Neural progenitor cell (in vitro differentiated cells): ENCODE measurements around the gene ALOX12B. TPM values are rescaled to one million over a fixed set of nuclear protein-coding genes. Genes with fewer than 3 reads are reported as not detected.

Experiments
- DNase-seq: peaks from one replicate; pipeline ENCODE4 v3.0.0-alpha.2; 2016; ENCODE audit warnings: low spot score
- H2AFZ ChIP-seq: fragments of 200-600 bp; sonication (generic); replicated peaks from 2 replicates; pipeline ENCODE4 v1.6.1; 2016; ENCODE audit warnings: antibody characterized with exemption
- H3F3A ChIP-seq: fragments of 200-600 bp; sonication (generic); 2 replicates; pipeline ENCODE4 v1.6.1; 2016; ENCODE audit warnings: antibody characterized with exemption, low read depth
- H3K27ac ChIP-seq: fragments of 200-600 bp; sonication (generic); 2 replicates; pipeline ENCODE4 v1.5.1; 2016; ENCODE audit warnings: mild to moderate bottlenecking
- H3K27me3 ChIP-seq: fragments of 200-600 bp; sonication (generic); 2 replicates; pipeline ENCODE4 v1.6.1; 2016; ENCODE audit warnings: mild to moderate bottlenecking, moderate library complexity
- H3K36me3 ChIP-seq: fragments of 200-600 bp; sonication (generic); 2 replicates; pipeline ENCODE4 v1.5.1; 2016
- H3K4me1 ChIP-seq: fragments of 200-600 bp; sonication (generic); 2 replicates; pipeline ENCODE4 v1.6.1; 2016; ENCODE audit warnings: mixed run types
- H3K4me2 ChIP-seq: fragments of 200-600 bp; sonication (generic); 2 replicates; pipeline ENCODE4 v1.6.1; 2016
- H3K4me3 ChIP-seq: fragments of 200-600 bp; sonication (generic); 2 replicates; pipeline ENCODE4 v1.5.1; 2016
- H3K79me2 ChIP-seq: fragments of 200-600 bp; sonication (generic); 2 replicates; pipeline ENCODE4 v1.6.1; 2016; ENCODE audit warnings: low read depth
- H3K9ac ChIP-seq: fragments of 200-600 bp; sonication (generic); 2 replicates; pipeline ENCODE4 v1.6.1; 2016
- H3K9me3 ChIP-seq: fragments of 200-600 bp; sonication (generic); 2 replicates; pipeline ENCODE4 v1.5.1; 2016; ENCODE audit warnings: low read depth
- H4K20me1 ChIP-seq: fragments of 200-600 bp; sonication (generic); 2 replicates; pipeline ENCODE4 v1.6.1; 2016; ENCODE audit warnings: low read depth
- H3K27ac Mint-ChIP-seq: 3 replicates; pipeline ENCODE4 v1.8.0; 2021; ENCODE audit warnings: mixed read lengths
- H3K27me3 Mint-ChIP-seq: 2 replicates; pipeline ENCODE4 v1.8.0; 2022; ENCODE audit warnings: low read depth, mild to moderate bottlenecking, inconsistent platforms, moderate library complexity, mixed read lengths; ENCODE audit not compliant: insufficient read depth
- H3K36me3 Mint-ChIP-seq: 3 replicates; pipeline ENCODE4 v1.8.0; 2021; ENCODE audit warnings: mixed read lengths
- H3K4me1 Mint-ChIP-seq: 3 replicates; pipeline ENCODE4 v1.8.0; 2021; ENCODE audit warnings: mixed read lengths
- H3K4me3 Mint-ChIP-seq: 3 replicates; pipeline ENCODE4 v1.8.0; 2021; ENCODE audit warnings: mild to moderate bottlenecking, moderate library complexity, mixed read lengths
- H3K9me3 Mint-ChIP-seq: 3 replicates; pipeline ENCODE4 v1.8.0; 2020; ENCODE audit warnings: mixed read lengths
- CTCF ChIP-seq: fragments of 200-600 bp; sonication (generic); IDR thresholded peaks from 2 replicates; pipeline ENCODE4 v1.5.1; 2017; ENCODE audit warnings: antibody characterized with exemption, mild to moderate bottlenecking
- EZH2 ChIP-seq: fragments of 200-600 bp; sonication (generic); IDR thresholded peaks from 2 replicates; pipeline ENCODE4 v1.6.1; 2017; ENCODE audit warnings: antibody characterized with exemption, mild to moderate bottlenecking, moderate library complexity
- EZH2phosphoT487 ChIP-seq: fragments of 200-600 bp; sonication (generic); IDR thresholded peaks from 2 replicates; pipeline ENCODE4 v1.6.1; 2017; ENCODE audit warnings: antibody characterized with exemption
- total RNA-seq: library from RNA; depleted of rRNA; stranded (reverse); fragments of >200 nt; gene quantifications from 2 replicates; pipeline ENCODE4 v1.2.3, GENCODE V29; 2015; ENCODE audit warnings: low replicate concordance

ALOX12B gene
- total RNA-seq, 1 donor from 2014 or later, result not detected

DNA sequence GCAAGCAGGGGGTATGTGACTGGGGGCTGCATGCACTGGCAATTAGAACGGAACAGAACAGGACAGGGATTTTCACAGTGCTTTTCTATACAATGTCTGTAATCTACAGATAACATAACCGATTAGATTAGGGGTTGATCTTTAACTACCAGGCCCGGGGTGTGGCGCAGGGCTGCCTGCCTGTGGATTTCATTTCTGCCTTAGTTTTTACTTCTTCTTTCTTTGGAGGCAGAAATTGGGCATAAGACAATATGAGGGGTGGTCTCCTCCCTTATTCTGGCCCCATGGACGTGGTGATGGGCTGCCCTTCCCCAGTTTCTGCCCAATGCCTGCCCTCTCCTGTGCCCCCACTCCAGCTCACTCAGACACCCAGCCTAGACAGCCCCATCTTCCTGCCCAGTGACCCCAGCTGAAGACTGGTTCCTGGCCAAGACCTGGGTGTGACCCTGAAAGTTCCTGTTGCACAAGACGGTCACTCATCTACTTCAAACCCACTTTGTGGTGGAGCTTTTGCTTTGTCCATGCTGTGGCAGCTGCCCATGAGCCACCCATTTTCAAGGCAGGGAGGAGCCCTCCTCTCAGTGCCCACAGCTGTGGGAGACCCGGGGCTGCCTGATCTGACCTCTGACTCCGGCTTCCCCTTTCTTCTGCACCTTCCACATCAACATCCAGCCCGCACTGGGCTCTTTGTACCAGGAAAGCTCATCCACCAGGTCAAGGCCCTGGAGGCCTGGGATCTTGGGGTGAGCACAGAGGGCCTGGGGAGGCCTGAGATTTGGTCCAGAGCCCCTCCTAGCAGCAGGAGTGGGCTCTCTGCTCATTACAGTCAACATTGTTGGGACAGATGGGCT lies 18.6 kb downstream of the ALOX12B start:
- no peaks in the 10 kb centered on the region for H3K79me2 ChIP-seq
- H3K4me3 ChIP-seq, result no peak overlapping the region
- no peak overlapping the region for H2AFZ ChIP-seq
- no peaks in the 10 kb centered on the region for H3F3A ChIP-seq
- no peak for TF ChIP-seq EZH2
- TF ChIP-seq CTCF, result no peak
- TF ChIP-seq EZH2phosphoT487, result no peak
- no peak overlapping the region for H3K4me3 Mint-ChIP-seq
- H3K27me3 Mint-ChIP-seq, result peaks cover 72% of the 10 kb centered on the region
- peaks cover 2% of the 10 kb centered on the region for H3K36me3 Mint-ChIP-seq
- H3K27me3 ChIP-seq, result peaks cover 95% of the 10 kb centered on the region
- H3K4me1 ChIP-seq, result peaks cover 11% of the 10 kb centered on the region
- H4K20me1 ChIP-seq, result peaks cover 13% of the 10 kb centered on the region
- H3K27ac ChIP-seq, result no peak overlapping the region
- no peak overlapping the region for H3K27ac Mint-ChIP-seq
- no peaks in the 10 kb centered on the region for H3K9me3 ChIP-seq
- H3K9me3 Mint-ChIP-seq, result peaks cover 2% of the 10 kb centered on the region
- H3K4me2 ChIP-seq, result no peak overlapping the region
- H3K36me3 ChIP-seq, result no peaks in the 10 kb centered on the region
- no peak overlapping the region for H3K9ac ChIP-seq
- DNase-seq, result no peak
- H3K4me1 Mint-ChIP-seq, result peaks cover 12% of the 10 kb centered on the region

DNA sequence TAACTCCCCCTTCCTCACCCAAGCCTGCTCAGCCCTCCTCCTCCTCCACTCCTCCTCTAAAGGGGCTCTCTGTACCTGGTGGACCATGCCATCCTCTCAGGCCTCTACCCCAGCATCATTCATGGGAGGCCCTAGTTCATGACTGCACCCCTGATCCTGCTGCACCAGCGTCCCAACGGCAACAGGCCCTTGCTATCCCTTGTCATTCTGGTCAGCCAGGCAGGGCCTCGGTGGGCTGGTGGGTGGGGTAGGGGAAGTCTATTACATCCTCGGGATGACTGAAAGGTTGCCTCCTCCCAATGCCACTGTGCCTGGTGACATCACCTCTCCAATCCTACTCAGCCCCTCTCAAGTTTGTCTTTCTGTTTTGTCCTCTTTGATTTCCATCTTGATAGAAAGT lies 19.7 kb downstream of the ALOX12B start:
- H3K79me2 ChIP-seq, result no peaks in the 10 kb centered on the region
- H4K20me1 ChIP-seq, result peaks cover 14% of the 10 kb centered on the region
- H3K36me3 Mint-ChIP-seq, result peaks cover 2% of the 10 kb centered on the region
- no peaks in the 10 kb centered on the region for H3K36me3 ChIP-seq
- H3K4me3 Mint-ChIP-seq, result no peak overlapping the region
- H3K9ac ChIP-seq, result no peak overlapping the region
- H3K27ac ChIP-seq, result no peak overlapping the region
- peaks cover 95% of the 10 kb centered on the region for H3K27me3 ChIP-seq
- no peaks in the 10 kb centered on the region for H3K9me3 ChIP-seq
- H3K4me2 ChIP-seq, result no peak overlapping the region
- H3K4me3 ChIP-seq, result no peak overlapping the region
- H3K27me3 Mint-ChIP-seq, result peaks cover 72% of the 10 kb centered on the region
- TF ChIP-seq CTCF (no peak), EZH2phosphoT487 (no peak), EZH2 (no peak)
- H3F3A ChIP-seq, result peaks cover 5% of the 10 kb centered on the region
- H3K4me1 Mint-ChIP-seq, result peaks cover 8% of the 10 kb centered on the region
- no peak for DNase-seq
- H3K27ac Mint-ChIP-seq, result no peak overlapping the region
- no peaks in the 10 kb centered on the region for H3K9me3 Mint-ChIP-seq
- H3K4me1 ChIP-seq, result peaks cover 17% of the 10 kb centered on the region
- H2AFZ ChIP-seq, result no peak overlapping the region

DNA sequence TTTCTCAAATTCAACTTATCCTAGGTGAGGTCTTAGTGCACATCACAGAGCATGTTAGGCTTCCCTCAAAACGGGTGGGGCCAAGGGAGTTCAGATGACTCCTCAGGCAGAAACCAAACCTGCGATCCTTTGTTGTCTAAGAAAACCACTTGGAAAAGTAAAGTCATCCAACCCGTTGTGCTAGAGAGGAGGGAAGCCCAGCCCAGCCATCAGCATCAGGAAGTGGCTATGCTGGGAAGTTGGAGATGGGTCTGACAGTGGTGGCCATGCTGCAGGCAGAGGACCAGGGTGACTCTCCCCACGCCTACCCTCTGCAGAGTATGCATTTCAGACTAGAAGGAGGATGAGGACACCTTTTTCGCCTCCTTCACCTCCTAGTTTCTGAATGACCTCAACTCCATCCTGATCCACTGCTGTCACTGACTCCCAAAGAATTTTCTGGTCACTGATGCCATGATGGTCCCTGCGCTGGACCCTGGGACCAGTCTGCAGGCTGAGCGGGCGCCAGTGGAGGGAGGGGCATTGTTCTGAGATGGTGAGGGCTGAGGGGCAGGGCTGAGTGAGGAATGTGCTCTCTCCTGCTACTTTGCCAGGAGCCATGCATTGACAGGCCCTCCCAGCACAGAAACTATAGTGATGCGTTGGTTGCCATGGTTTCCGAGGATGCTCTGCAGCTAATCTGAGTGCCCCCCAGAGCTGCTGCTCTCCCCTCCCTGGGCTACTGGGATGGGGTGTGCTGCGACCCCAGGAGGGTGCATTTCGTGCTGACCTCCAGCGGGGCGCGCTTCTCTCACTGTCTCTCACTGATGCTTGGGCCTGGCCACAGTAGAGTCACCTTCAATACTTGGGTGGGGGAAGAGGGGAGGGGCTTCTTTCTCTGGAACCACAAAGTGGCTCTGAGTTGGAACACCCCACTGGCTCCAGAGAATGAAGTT lies 20.4 kb downstream of the ALOX12B start:
- Histone ChIP-seq H3K36me3 (no peaks in the 10 kb centered on the region), H3K9ac (no peak overlapping the region), H3K4me1 (peaks cover 17% of the 10 kb centered on the region), H2AFZ (no peak overlapping the region), H3K79me2 (no peaks in the 10 kb centered on the region), H3K4me2 (no peak overlapping the region), H3K4me3 (no peak overlapping the region), H3K27me3 (peaks cover 95% of the 10 kb centered on the region), H4K20me1 (peaks cover 14% of the 10 kb centered on the region), H3K27ac (no peak overlapping the region), H3K9me3 (no peaks in the 10 kb centered on the region), H3F3A (peaks cover 12% of the 10 kb centered on the region)
- DNase-seq, result peak; percentile 32
- TF ChIP-seq CTCF (no peak), EZH2phosphoT487 (no peak), EZH2 (no peak)
- Mint-ChIP-seq H3K4me1 (peaks cover 7% of the 10 kb centered on the region), H3K27ac (no peak overlapping the region), H3K36me3 (no peaks in the 10 kb centered on the region), H3K27me3 (peaks cover 73% of the 10 kb centered on the region), H3K4me3 (no peak overlapping the region), H3K9me3 (no peaks in the 10 kb centered on the region)
